Endothelial cell of umbilical vein (primary cell): Measurements from ENCODE around the gene TPST1. TPM values are rescaled to one million over a fixed set of nuclear protein-coding genes. Genes with fewer than 3 reads are reported as not detected.
"Not testable (repeated sequence)": the region's sequence is repeated elsewhere in the genome, so short reads cannot be mapped to it uniquely, and the experiment has no call there.

ENCODE experiments used
- BruUV-seq: library from RNA; stranded (reverse); fragments of 400-500 nt; replicated peaks from 2 replicates; lab custom pipeline; 2021; lab: Mats Ljungman, UMichigan
- CTCF ChIA-PET: fragments of 300-600, 350-600 bp; sonication (Branson Sonifier 250); formaldehyde crosslinking; loops from one replicate; lab custom pipeline; 2021; ENCODE audit warnings: antibody characterized with exemption, inconsistent platforms; lab: Charles Lee
- POLR2A ChIA-PET: fragments of 300-600, 350-600 bp; sonication (Branson Sonifier 250); formaldehyde crosslinking; loops from one replicate; lab custom pipeline; 2021; ENCODE audit warnings: antibody characterized with exemption, inconsistent platforms; lab: Charles Lee
- DNase-seq: peaks from one replicate; pipeline ENCODE4 v3.0.0-alpha.2; 2011; ENCODE audit warnings: low read depth, low spot score
- FAIRE-seq: peaks from 2 replicates; lab custom pipeline; 2011; peaks lifted over from hg19 to GRCh38; lab: Jason Lieb, UNC
- H2AFZ ChIP-seq: 2 replicates; pipeline ENCODE4 v1.6.0; 2012; ENCODE audit warnings: low read depth, low read length, control low read depth, inconsistent platforms
- H3K27ac ChIP-seq: 2 replicates; pipeline ENCODE4 v1.5.1; 2011; ENCODE audit warnings: low read depth, mild to moderate bottlenecking, control low read depth, low read length, moderate library complexity; ENCODE audit not compliant: insufficient read depth
- H3K27me3 ChIP-seq, 2 experiments: 2 replicates each; pipeline versions ENCODE4 v1.6.0 to v1.6.1; 2011; ENCODE audit warnings: low read length in 2 of 2, mixed read lengths in 1 of 2; ENCODE audit not compliant: control insufficient read depth in 2 of 2, insufficient read depth in 2 of 2
- H3K36me3 ChIP-seq, 2 experiments: 2 replicates in 1 of 2; 3 replicates in 1 of 2; pipeline ENCODE4 v1.5.1; 2011; ENCODE audit warnings: low read length in 2 of 2, mild to moderate bottlenecking in 1 of 2, moderate library complexity in 1 of 2; ENCODE audit not compliant: control insufficient read depth in 2 of 2, insufficient read depth in 2 of 2; ENCODE audit errors: extremely low read depth in 1 of 2
- H3K4me1 ChIP-seq: 3 replicates; pipeline ENCODE4 v1.5.1; 2011; ENCODE audit warnings: mild to moderate bottlenecking, low read length; ENCODE audit not compliant: control insufficient read depth, insufficient read depth; ENCODE audit errors: extremely low read depth
- H3K4me2 ChIP-seq: 2 replicates; pipeline ENCODE4 v1.6.1; 2011; ENCODE audit warnings: low read length, control low read depth, mixed read lengths; ENCODE audit not compliant: insufficient read depth
- H3K4me3 ChIP-seq, 3 experiments: fragments of 200-600 bp in 1 of 3; sonication (generic), shearing (Covaris generic) in 1 of 3; replicated peaks in 1 of 3; 2 replicates each; pipeline ENCODE4 v1.5.1; 2011 to 2016; ENCODE audit warnings: control low read depth in 3 of 3, low read length in 3 of 3, mild to moderate bottlenecking in 2 of 3, inconsistent platforms in 1 of 3, low read depth in 1 of 3, moderate library complexity in 1 of 3; ENCODE audit not compliant: insufficient read depth in 1 of 3
- H3K79me2 ChIP-seq: 2 replicates; pipeline ENCODE4 v1.6.0; 2012; ENCODE audit warnings: low read length, inconsistent platforms; ENCODE audit not compliant: control insufficient read depth, insufficient read depth
- H3K9ac ChIP-seq: replicated peaks from 2 replicates; pipeline ENCODE3; 2011; ENCODE audit warnings: low read length, control low read depth; ENCODE audit not compliant: insufficient read depth; ENCODE audit errors: extremely low read depth
- H3K9me1 ChIP-seq: replicated peaks from 3 replicates; pipeline ENCODE4 v1.6.0; 2011; ENCODE audit warnings: mild to moderate bottlenecking, low read length; ENCODE audit not compliant: control insufficient read depth, insufficient read depth; ENCODE audit errors: extremely low read depth
- H3K9me3 ChIP-seq: replicated peaks from 2 replicates; pipeline ENCODE4 v1.5.1; 2012; ENCODE audit warnings: low read length, inconsistent platforms; ENCODE audit not compliant: control insufficient read depth, insufficient read depth
- H4K20me1 ChIP-seq: replicated peaks from 2 replicates; pipeline ENCODE3; 2011; ENCODE audit warnings: mild to moderate bottlenecking, low read length; ENCODE audit not compliant: control insufficient read depth, insufficient read depth; ENCODE audit errors: extremely low read depth
- FOS ChIP-seq: IDR thresholded peaks from 2 replicates; pipeline ENCODE4 v1.6.1; 2011; ENCODE audit warnings: mild to moderate bottlenecking, low read length, moderate library complexity, borderline replicate concordance; ENCODE audit not compliant: insufficient read depth
- MYC ChIP-seq: IDR thresholded peaks from one replicate; pipeline ENCODE4 v1.6.1; 2011; ENCODE audit warnings: mild to moderate bottlenecking, low read depth, low read length
- dilution Hi-C: fragments of 300-500 bp; cut with MboI; formaldehyde crosslinking; loops from one replicate; pipeline ENCODE4 v1.15.0; 2019; ENCODE audit warnings: low sequenced_read_pairs; ENCODE audit not compliant: extremely low pct_ligation_motif_present
- intact Hi-C: fragments of 100-400 bp; cut with micrococcal nuclease; formaldehyde crosslinking; loops from one replicate; pipeline ENCODE4 v1.10.0; 2022
- polyA plus RNA-seq, 4 experiments: library from polyadenylated mRNA; depleted of rRNA in 3 of 4; stranded (reverse) in 3 of 4; unstranded in 1 of 4; fragments of >200 nt; gene quantifications; 2 replicates each; pipeline versions ENCODE4 v1.2.1 to v1.2.3, GENCODE V29; 2011 to 2012; ENCODE audit warnings: missing spikeins in 1 of 4
- total RNA-seq: library from RNA; stranded (reverse); gene quantifications from 2 replicates; pipeline ENCODE4 v1.2.3, GENCODE V29; 2021
- TF ChIP-seq, protein P1 (sequence below): IDR thresholded peaks from 2 replicates; pipeline ENCODE4 v1.6.1; 2011; ENCODE audit not compliant: insufficient read depth, insufficient read length

TPST1 gene
- total and polyA plus RNA-seq, 2 donors (not counting 3 experiments of a cell fraction or from before 2014, with no cell fraction given), result 18.7 to 21.0 TPM

DNA sequence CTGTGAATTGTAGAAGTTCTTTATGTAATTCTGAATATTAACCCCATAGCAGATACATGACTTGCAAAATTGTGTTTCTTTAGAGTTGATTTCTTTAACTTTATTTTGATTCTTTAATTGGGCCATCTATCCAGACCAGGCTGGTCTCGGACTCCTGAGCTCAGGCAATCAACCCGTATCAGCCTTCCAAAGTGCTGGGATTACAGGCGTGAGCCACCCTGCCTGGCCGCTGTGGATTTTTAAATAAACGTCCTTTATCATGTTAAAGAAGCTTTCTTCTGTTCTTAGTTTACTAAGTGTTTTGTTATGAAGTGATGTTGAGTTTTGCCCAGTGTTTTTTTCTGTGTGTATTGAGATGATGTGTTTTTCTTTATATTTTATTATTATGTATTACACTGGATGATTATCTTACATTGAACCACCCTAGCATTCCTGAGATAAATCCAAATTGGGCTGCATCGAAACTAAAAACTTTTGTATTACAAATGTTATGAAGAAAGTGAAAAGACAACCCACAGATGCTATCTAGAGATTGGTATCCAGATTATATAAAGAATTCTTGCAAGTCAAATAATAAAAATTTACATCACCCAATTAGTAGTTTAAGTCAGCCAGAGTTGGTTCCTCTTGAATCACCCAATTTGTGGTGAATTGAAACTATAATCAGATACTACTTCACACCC is 118.1 kb downstream of the TPST1 start:
- dilution Hi-C loops, result no loop called here
- no peak overlapping the region for H3K9ac ChIP-seq
- H3K4me1 ChIP-seq, result peaks cover 12% of the 10 kb centered on the region
- no peaks in the 10 kb centered on the region for H3K36me3 ChIP-seq
- no peak overlapping the region for H3K4me3 ChIP-seq
- H3K79me2 ChIP-seq, result no peaks in the 10 kb centered on the region
- H3K9me3 ChIP-seq, result no peaks in the 10 kb centered on the region
- CTCF ChIA-PET, result no interaction called here
- H3K27me3 ChIP-seq, result no peaks in the 10 kb centered on the region
- H2AFZ ChIP-seq, result no peak overlapping the region
- no peaks in the 10 kb centered on the region for H4K20me1 ChIP-seq
- DNase-seq, result no peak
- no peaks in the 10 kb centered on the region for H3K9me1 ChIP-seq
- BruUV-seq, result no TSS peak
- H3K27ac ChIP-seq, result no peak overlapping the region
- no peak for FAIRE-seq
- H3K4me2 ChIP-seq, result no peak overlapping the region
- no peak for TF ChIP-seq MYC
- TF ChIP-seq, protein P1, sequence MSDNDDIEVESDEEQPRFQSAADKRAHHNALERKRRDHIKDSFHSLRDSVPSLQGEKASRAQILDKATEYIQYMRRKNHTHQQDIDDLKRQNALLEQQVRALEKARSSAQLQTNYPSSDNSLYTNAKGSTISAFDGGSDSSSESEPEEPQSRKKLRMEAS, result no peak
- no peak for TF ChIP-seq FOS
- POLR2A ChIA-PET, result no interaction called here
- intact Hi-C loops, result no loop called here

DNA sequence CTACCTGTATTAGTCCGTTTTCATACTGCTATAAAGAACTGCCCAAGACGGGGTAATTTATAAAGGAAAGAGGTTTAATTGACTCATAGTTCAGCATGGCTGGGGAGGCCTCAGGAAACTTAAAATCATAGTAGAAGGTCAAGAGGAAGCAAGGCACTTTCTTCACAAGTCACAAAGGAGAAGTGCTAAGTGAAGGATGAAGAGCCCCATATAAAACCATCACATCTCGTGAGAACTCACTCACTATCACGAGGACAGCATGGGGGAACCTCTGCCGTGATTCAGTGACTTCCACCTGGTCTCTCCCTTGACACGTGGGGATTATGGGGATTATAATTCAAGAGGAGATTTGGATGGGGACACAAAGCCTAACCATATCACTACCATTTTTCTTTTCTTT is 119.9 kb downstream of the TPST1 start:
- CTCF ChIA-PET, BruUV-seq, H3K4me3 ChIP-seq, H3K9ac ChIP-seq, H2AFZ ChIP-seq, H3K9me1 ChIP-seq, intact Hi-C loops, DNase-seq, FAIRE-seq, H3K36me3 ChIP-seq, H3K9me3 ChIP-seq, dilution Hi-C loops, H3K79me2 ChIP-seq, H3K27me3 ChIP-seq, H3K27ac ChIP-seq, H3K4me2 ChIP-seq, POLR2A ChIA-PET, H4K20me1 ChIP-seq: not testable (repeated sequence)
- H3K4me1 ChIP-seq, result peaks cover 12% of the 10 kb centered on the region
